Fibroblast of lung (primary cell): Measurements from ENCODE around the gene PYROXD2. TPM values are rescaled to one million over a fixed set of nuclear protein-coding genes. Genes with fewer than 3 reads are reported as not detected.

Experiments
- DNase-seq, 2 donors: peaks; one replicate each; pipeline versions ENCODE4 v3.0.0 to v3.0.0-alpha.2; 2010; ENCODE audit warnings: low read depth in 2 of 2
- H2AFZ ChIP-seq: 2 replicates; pipeline ENCODE4 v1.5.1; 2012; ENCODE audit warnings: low read length, control low read depth, inconsistent platforms
- H3K27ac ChIP-seq: 2 replicates; pipeline ENCODE4 v1.5.1; 2011; ENCODE audit warnings: low read length, control low read depth; ENCODE audit not compliant: insufficient read depth
- H3K27me3 ChIP-seq: 2 replicates; pipeline ENCODE4 v1.5.1; 2011; ENCODE audit warnings: mild to moderate bottlenecking, low read length; ENCODE audit not compliant: control insufficient read depth, insufficient read depth
- H3K36me3 ChIP-seq: 2 replicates; pipeline ENCODE4 v1.5.1; 2011; ENCODE audit warnings: low read length; ENCODE audit not compliant: control insufficient read depth, insufficient read depth
- H3K4me1 ChIP-seq: 2 replicates; pipeline ENCODE4 v1.5.1; 2011; ENCODE audit warnings: low read length; ENCODE audit not compliant: control insufficient read depth, insufficient read depth; ENCODE audit errors: extremely low read depth
- H3K4me2 ChIP-seq: 2 replicates; pipeline ENCODE4 v1.5.1; 2011; ENCODE audit warnings: low read length, control low read depth; ENCODE audit not compliant: insufficient read depth; ENCODE audit errors: extremely low read depth
- H3K4me3 ChIP-seq, 4 experiments: fragments of 200-600 bp in 1 of 4; sonication (generic) in 1 of 4; replicated peaks in 1 of 4; 2 replicates each; pipeline ENCODE4 v1.5.1; 2011 to 2016; ENCODE audit warnings: low read length in 4 of 4, low read depth in 3 of 4, mild to moderate bottlenecking in 3 of 4, control low read depth in 2 of 4, inconsistent platforms in 1 of 4, mixed read lengths in 1 of 4; ENCODE audit not compliant: insufficient read depth in 1 of 4; ENCODE audit errors: control extremely low read depth in 1 of 4
- H3K79me2 ChIP-seq: 2 replicates; pipeline ENCODE4 v1.5.1; 2012; ENCODE audit warnings: mild to moderate bottlenecking, low read length, inconsistent platforms; ENCODE audit not compliant: control insufficient read depth, insufficient read depth
- H3K9ac ChIP-seq: 2 replicates; pipeline ENCODE4 v1.5.1; 2011; ENCODE audit warnings: mild to moderate bottlenecking, low read length, control low read depth; ENCODE audit not compliant: insufficient read depth
- H3K9me3 ChIP-seq: 2 replicates; pipeline ENCODE4 v1.5.1; 2012; ENCODE audit warnings: low read depth, low read length; ENCODE audit not compliant: control insufficient read depth, insufficient read depth
- H4K20me1 ChIP-seq: 2 replicates; pipeline ENCODE4 v1.5.1; 2011; ENCODE audit warnings: low read length; ENCODE audit not compliant: control insufficient read depth, insufficient read depth; ENCODE audit errors: extremely low read depth
- CTCF ChIP-seq, 2 donors: IDR thresholded peaks in 1 of 2; conservative IDR thresholded peaks in 1 of 2; 1 replicate in 1 of 2; 2 replicates in 1 of 2; pipeline ENCODE4 v1.5.1; 2011 to 2012; ENCODE audit warnings: low read length in 2 of 2, control low read depth in 1 of 2, inconsistent platforms in 1 of 2, low read depth in 1 of 2, mild to moderate bottlenecking in 1 of 2
- EZH2 ChIP-seq: IDR thresholded peaks from 2 replicates; pipeline ENCODE4 v1.5.1; 2012; ENCODE audit warnings: low read length, control low read depth, mild to moderate bottlenecking; ENCODE audit errors: missing control alignments
- polyA plus RNA-seq, 2 donors: library from polyadenylated mRNA; depleted of rRNA in 1 of 2; stranded (reverse) in 1 of 2; unstranded in 1 of 2; fragments of >200 nt; gene quantifications; 2 replicates each; pipeline ENCODE4 v1.2.1, GENCODE V29; 2011 to 2012; ENCODE audit warnings: missing spikeins in 1 of 2
- total RNA-seq: library from RNA; depleted of rRNA; stranded (reverse); fragments of >200 nt; gene quantifications from 2 replicates; pipeline ENCODE4 v1.2.1, GENCODE V29; 2014

The PYROXD2 gene
- total and polyA plus RNA-seq, 2 donors (not counting 1 experiment from before 2014, with no cell fraction given) = 8.7 to 16.0 TPM

DNA sequence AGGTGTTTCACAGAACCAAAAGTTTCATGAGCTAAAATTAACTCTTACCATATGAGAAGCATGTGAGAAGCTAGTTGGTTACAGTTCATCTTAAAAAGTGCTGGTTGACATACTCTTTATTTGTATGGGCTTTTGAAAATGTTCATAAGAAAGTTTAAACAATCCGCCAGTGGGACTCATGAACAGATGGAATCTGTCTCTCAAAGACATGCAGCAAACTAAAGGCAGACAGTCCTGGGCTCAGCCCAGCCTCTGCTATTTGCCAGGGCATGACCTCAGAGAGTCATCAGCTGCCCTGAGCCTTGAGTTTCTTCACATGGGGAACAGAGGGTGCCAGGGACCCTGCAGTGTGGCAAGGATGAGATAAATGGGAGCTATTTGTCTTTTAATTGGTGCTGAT, 3.2 kb downstream of the PYROXD2 start:
- Histone ChIP-seq H3K36me3 (peaks cover 11% of the 10 kb centered on the region), H3K27me3 (no peaks in the 10 kb centered on the region), H3K9me3 (no peaks in the 10 kb centered on the region), H3K4me3 (no peak overlapping the region), H3K4me1 (peaks cover 15% of the 10 kb centered on the region), H3K9ac (no peak overlapping the region), H3K27ac (no peak overlapping the region), H3K4me2 (no peak overlapping the region), H4K20me1 (no peaks in the 10 kb centered on the region), H2AFZ (no peak overlapping the region), H3K79me2 (peaks cover 11% of the 10 kb centered on the region)
- peak in 1 of 2 donors; percentile 80 for DNase-seq
- TF ChIP-seq CTCF (conservative IDR thresholded peaks at IDR 0.05 in 1 of 2, IDR thresholded peaks at IDR 0.05 in 1 of 2; ENCODE audit: low read depth in 1 of 2, low read length in 2 of 2) (no peak), EZH2 (no peak)

DNA sequence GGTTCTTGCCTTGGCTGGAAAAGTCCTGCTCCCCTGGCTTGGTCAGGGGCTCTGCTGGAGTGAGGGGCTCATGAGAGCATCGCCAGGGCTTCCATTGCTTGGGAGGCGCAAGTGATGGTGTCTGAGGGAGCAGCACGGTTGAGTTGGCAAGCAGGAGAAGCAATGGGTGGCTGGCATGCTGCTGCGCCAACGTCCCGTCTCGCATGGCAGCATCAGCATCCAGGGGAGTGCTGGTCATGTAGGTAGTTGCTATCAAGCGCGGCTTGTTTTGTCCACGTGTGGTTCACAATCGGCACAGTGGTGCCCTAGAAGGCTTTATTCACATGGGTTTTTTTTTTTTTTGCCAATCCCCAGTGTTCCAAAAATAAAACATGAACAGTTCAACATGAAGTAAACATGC, 3.8 kb downstream of the PYROXD2 start:
- H3K4me3 ChIP-seq = no peak overlapping the region
- H3K4me1 ChIP-seq = peaks cover 15% of the 10 kb centered on the region
- TF ChIP-seq CTCF (conservative IDR thresholded peaks at IDR 0.05 in 1 of 2, IDR thresholded peaks at IDR 0.05 in 1 of 2; ENCODE audit: low read depth in 1 of 2, low read length in 2 of 2) (no peak), EZH2 (no peak)
- H3K27me3 ChIP-seq = no peaks in the 10 kb centered on the region
- H4K20me1 ChIP-seq = no peaks in the 10 kb centered on the region
- no peaks in the 10 kb centered on the region for H3K9me3 ChIP-seq
- no peak overlapping the region for H3K4me2 ChIP-seq
- H3K9ac ChIP-seq = no peak overlapping the region
- peaks cover 11% of the 10 kb centered on the region for H3K79me2 ChIP-seq
- DNase-seq = no peak
- no peak overlapping the region for H3K27ac ChIP-seq
- H2AFZ ChIP-seq = no peak overlapping the region
- peaks cover 9% of the 10 kb centered on the region for H3K36me3 ChIP-seq

DNA sequence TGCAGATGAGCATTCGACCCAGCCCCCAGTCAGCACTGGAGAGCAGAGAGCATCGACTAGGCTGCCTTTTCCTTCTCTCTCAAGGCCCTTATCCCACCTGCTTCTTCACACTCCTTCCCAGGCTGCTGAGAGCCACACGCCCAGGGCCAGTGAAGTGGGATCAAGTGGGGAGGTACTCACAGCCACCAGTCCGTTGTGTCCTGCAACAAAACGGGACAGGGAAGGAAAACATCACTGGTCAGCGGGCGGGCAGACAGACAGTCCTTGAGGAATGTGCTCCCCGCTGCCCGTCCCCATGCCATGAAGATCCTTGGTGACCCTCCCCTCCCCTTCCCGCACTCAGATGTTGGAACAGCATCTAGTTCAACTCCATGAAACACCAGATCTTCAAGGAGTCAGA, 4.2 kb downstream of the PYROXD2 start:
- no peak for DNase-seq
- Histone ChIP-seq H3K36me3 (peaks cover 9% of the 10 kb centered on the region), H3K4me3 (no peak overlapping the region), H3K4me2 (no peak overlapping the region), H3K9ac (no peak overlapping the region), H3K4me1 (peaks cover 15% of the 10 kb centered on the region), H3K27ac (no peak overlapping the region), H2AFZ (no peak overlapping the region), H3K27me3 (no peaks in the 10 kb centered on the region), H3K79me2 (peaks cover 11% of the 10 kb centered on the region), H4K20me1 (no peaks in the 10 kb centered on the region), H3K9me3 (no peaks in the 10 kb centered on the region)
- TF ChIP-seq CTCF (conservative IDR thresholded peaks at IDR 0.05 in 1 of 2, IDR thresholded peaks at IDR 0.05 in 1 of 2; ENCODE audit: low read depth in 1 of 2, low read length in 2 of 2) = no peak
- no peak for TF ChIP-seq EZH2
